GM12874 (cell line): ENCODE data around the gene PPP1R14C.

Source experiments
- CTCF ChIP-seq: IDR thresholded peaks from 2 replicates; pipeline ENCODE4 v1.5.1; 2011; ENCODE audit warnings: low read depth, mild to moderate bottlenecking, control low read depth, low read length, moderate library complexity; ENCODE audit not compliant: insufficient read depth

PPP1R14C gene

GRCh38 chr6:150139533-150139932 lies 3.3 kb upstream of the PPP1R14C start:
- TF ChIP-seq CTCF: no peak

GRCh38 chr6:150140236-150140969 lies 2.4 kb upstream of the PPP1R14C start:
- no peak for TF ChIP-seq CTCF

GRCh38 chr6:150142097-150142669 lies 661 bp upstream of the PPP1R14C start:
- no peak for TF ChIP-seq CTCF

GRCh38 chr6:150143516-150144293 lies 861 bp downstream of the PPP1R14C start:
- TF ChIP-seq CTCF: no peak

- no peak for TF ChIP-seq CTCF
Observed at GRCh38 chr6:150144294-150144868, 1.5 kb downstream of the PPP1R14C start.

- TF ChIP-seq CTCF: no peak
Observed at GRCh38 chr6:150145427-150145826, 2.6 kb downstream of the PPP1R14C start.

GRCh38 chr6:150145830-150146229 lies 3.0 kb downstream of the PPP1R14C start:
- no peak for TF ChIP-seq CTCF
